Liver (tissue), 9 donors: ENCODE data around the gene KDM5A. TPM values are rescaled to one million over a fixed set of nuclear protein-coding genes. Genes with fewer than 3 reads are reported as not detected.

Source experiments
- DNase-seq: peaks from one replicate; pipeline ENCODE4 v3.0.0-alpha.2; 2017; ENCODE audit warnings: low spot score
- H3K27ac ChIP-seq, 2 donors: one replicate each; pipeline ENCODE4 v1.7.0; 2013; ENCODE audit warnings: inconsistent platforms in 2 of 2, low read length in 2 of 2, control low read depth in 1 of 2, low read depth in 1 of 2, mild to moderate bottlenecking in 1 of 2
- H3K27me3 ChIP-seq, 4 donors: one replicate each; pipeline versions ENCODE4 v1.6.1 to v1.7.0; 2013; ENCODE audit warnings: low read length in 3 of 4, inconsistent platforms in 1 of 4, mild to moderate bottlenecking in 1 of 4, moderate library complexity in 1 of 4; ENCODE audit not compliant: control insufficient read depth in 4 of 4, insufficient read depth in 4 of 4
- H3K36me3 ChIP-seq, 4 donors: one replicate each; pipeline versions ENCODE4 v1.6.1 to v1.7.0; 2013; ENCODE audit warnings: low read length in 3 of 4, mild to moderate bottlenecking in 3 of 4, low read depth in 1 of 4, moderate library complexity in 1 of 4; ENCODE audit not compliant: control insufficient read depth in 4 of 4, insufficient read depth in 3 of 4
- H3K4me1 ChIP-seq, 4 donors: one replicate each; pipeline versions ENCODE4 v1.6.1 to v1.7.0; 2013; ENCODE audit warnings: low read length in 3 of 4, mild to moderate bottlenecking in 3 of 4, moderate library complexity in 1 of 4; ENCODE audit not compliant: control insufficient read depth in 4 of 4, insufficient read depth in 4 of 4
- H3K4me3 ChIP-seq, 3 donors: one replicate each; pipeline versions ENCODE4 v1.6.1 to v1.7.0; 2013; ENCODE audit warnings: low read length in 3 of 3, control low read depth in 1 of 3, low read depth in 1 of 3, mild to moderate bottlenecking in 1 of 3
- H3K9ac ChIP-seq, 2 donors: one replicate each; pipeline ENCODE4 v1.7.0; 2013; ENCODE audit warnings: low read length in 2 of 2, mild to moderate bottlenecking in 2 of 2, moderate library complexity in 2 of 2, control low read depth in 1 of 2, low read depth in 1 of 2
- H3K9me3 ChIP-seq, 4 donors: one replicate each; pipeline versions ENCODE4 v1.6.1 to v1.7.0; 2013; ENCODE audit warnings: low read length in 3 of 4; ENCODE audit not compliant: control insufficient read depth in 4 of 4
- EGR1 ChIP-seq, 2 donors: IDR thresholded peaks; 2 replicates each; pipeline ENCODE4 v1.6.1; 2016 to 2018; ENCODE audit warnings: antibody characterized with exemption in 2 of 2, low read depth in 2 of 2
- FOXA1 ChIP-seq: IDR thresholded peaks from 2 replicates; pipeline ENCODE4 v1.6.1; 2016; ENCODE audit warnings: antibody characterized with exemption
- FOXA2 ChIP-seq: IDR thresholded peaks from 2 replicates; pipeline ENCODE4 v1.6.1; 2016; ENCODE audit warnings: antibody characterized with exemption
- GABPA ChIP-seq, 2 donors: IDR thresholded peaks in 1 of 2; conservative IDR thresholded peaks in 1 of 2; 2 replicates each; pipeline ENCODE4 v1.6.1; 2016; ENCODE audit warnings: antibody characterized with exemption in 2 of 2, mild to moderate bottlenecking in 1 of 2, moderate library complexity in 1 of 2
- HNF4A ChIP-seq, 2 donors: conservative IDR thresholded peaks; 2 replicates each; pipeline ENCODE4 v1.6.1; 2016; ENCODE audit warnings: antibody characterized with exemption in 2 of 2, mild to moderate bottlenecking in 2 of 2
- JUND ChIP-seq, 2 donors: IDR thresholded peaks; 2 replicates each; pipeline ENCODE4 v1.6.1; 2016; ENCODE audit warnings: antibody characterized with exemption in 2 of 2
- NR2F2 ChIP-seq: IDR thresholded peaks from 2 replicates; pipeline ENCODE4 v1.6.1; 2016; ENCODE audit warnings: antibody characterized with exemption
- RAD21 ChIP-seq, 2 donors: IDR thresholded peaks; 2 replicates each; pipeline ENCODE4 v1.6.1; 2016; ENCODE audit warnings: antibody characterized with exemption in 2 of 2, mild to moderate bottlenecking in 2 of 2
- RXRA ChIP-seq, 2 donors: IDR thresholded peaks; 2 replicates each; pipeline ENCODE4 v1.6.1; 2017 to 2018; ENCODE audit warnings: antibody characterized with exemption in 2 of 2, mild to moderate bottlenecking in 1 of 2
- WGBS: extraction: QIAGEN DNeasy Blood & Tissue Kit; methylation state at CpG from one replicate; pipeline ENCODE4 v1.1.7; 2013; 5-methylcytosine and 5-hydroxymethylcytosine counted together
- polyA plus RNA-seq, 2 donors: library from polyadenylated mRNA; stranded (reverse) in 1 of 2; unstranded in 1 of 2; fragments of 200-250 nt in 1 of 2; fragments of >200 nt in 1 of 2; fragmentation: Nextera tagmentation in 1 of 2; extraction: Ambion mirVana in 1 of 2; gene quantifications; one replicate each; pipeline versions ENCODE4 v1.2.1 to v1.2.3, GENCODE V29; 2013 to 2015
- total RNA-seq, 2 donors: library from RNA; depleted of rRNA; stranded (reverse); fragments of >200 nt; gene quantifications; one replicate each; pipeline ENCODE4 v1.2.3, GENCODE V29; 2014
- TF ChIP-seq, protein P1 (sequence below): IDR thresholded peaks from 2 replicates; pipeline ENCODE4 v1.6.1; 2016; ENCODE audit warnings: antibody characterized with exemption
- TF ChIP-seq, protein P2 (sequence below): IDR thresholded peaks from 2 replicates; pipeline ENCODE4 v1.6.1; 2016; ENCODE audit warnings: antibody characterized with exemption
- TF ChIP-seq, protein P3 (sequence below): IDR thresholded peaks from 2 replicates; pipeline ENCODE4 v1.6.1; 2016; ENCODE audit warnings: antibody characterized with exemption, mild to moderate bottlenecking
- TF ChIP-seq, protein P4 (sequence below): fragments of 150-350 bp; IDR thresholded peaks from 2 replicates; pipeline ENCODE4 v1.5.1; 2017; ENCODE audit warnings: improper control_type of control experiment, low read depth, low read length; ENCODE audit not compliant: missing input control
- donor health status: healthy.
- donor health status: healthy.
- donor health status: healthy.
- donor health status: healthy.
- donor health status: healthy.

The KDM5A gene
- total and polyA plus RNA-seq, 4 donors = 7.2 to 33.7 (median 23.6) TPM

DNA sequence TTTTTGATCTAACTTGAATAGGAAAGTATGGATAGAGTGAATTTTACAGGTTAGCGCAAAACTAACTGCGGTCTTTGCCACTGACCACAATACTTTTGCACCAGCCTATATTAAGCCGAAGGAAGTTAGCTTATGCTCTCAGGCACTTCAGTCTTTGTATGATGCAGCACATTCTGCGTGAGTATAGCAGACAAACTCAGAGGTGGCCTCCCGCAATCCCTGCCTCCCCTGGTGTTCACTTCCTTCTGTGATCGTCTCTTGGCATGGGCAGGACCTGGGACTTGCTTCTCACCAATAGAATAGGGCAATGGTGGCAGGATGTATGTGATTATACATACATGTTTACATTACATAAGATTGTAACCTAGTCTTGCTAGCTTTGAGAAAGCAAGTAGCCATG, 116.2 kb downstream of the KDM5A start:
- 96% methylated on average over 6 of the region's 6 CpGs for WGBS
- peaks cover 0 to 11% (median 2%) of the 10 kb centered on the region in 4 donors for H3K4me1 ChIP-seq
- no peaks in the 10 kb centered on the region for H3K36me3 ChIP-seq
- no peak for TF ChIP-seq JUND (IDR thresholded peaks at IDR 0.05)
- no peak for TF ChIP-seq RAD21 (IDR thresholded peaks at IDR 0.05)
- TF ChIP-seq, protein P1, sequence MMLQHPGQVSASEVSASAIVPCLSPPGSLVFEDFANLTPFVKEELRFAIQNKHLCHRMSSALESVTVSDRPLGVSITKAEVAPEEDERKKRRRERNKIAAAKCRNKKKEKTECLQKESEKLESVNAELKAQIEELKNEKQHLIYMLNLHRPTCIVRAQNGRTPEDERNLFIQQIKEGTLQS = no peak
- no peak for TF ChIP-seq FOXA1
- TF ChIP-seq, protein P2, sequence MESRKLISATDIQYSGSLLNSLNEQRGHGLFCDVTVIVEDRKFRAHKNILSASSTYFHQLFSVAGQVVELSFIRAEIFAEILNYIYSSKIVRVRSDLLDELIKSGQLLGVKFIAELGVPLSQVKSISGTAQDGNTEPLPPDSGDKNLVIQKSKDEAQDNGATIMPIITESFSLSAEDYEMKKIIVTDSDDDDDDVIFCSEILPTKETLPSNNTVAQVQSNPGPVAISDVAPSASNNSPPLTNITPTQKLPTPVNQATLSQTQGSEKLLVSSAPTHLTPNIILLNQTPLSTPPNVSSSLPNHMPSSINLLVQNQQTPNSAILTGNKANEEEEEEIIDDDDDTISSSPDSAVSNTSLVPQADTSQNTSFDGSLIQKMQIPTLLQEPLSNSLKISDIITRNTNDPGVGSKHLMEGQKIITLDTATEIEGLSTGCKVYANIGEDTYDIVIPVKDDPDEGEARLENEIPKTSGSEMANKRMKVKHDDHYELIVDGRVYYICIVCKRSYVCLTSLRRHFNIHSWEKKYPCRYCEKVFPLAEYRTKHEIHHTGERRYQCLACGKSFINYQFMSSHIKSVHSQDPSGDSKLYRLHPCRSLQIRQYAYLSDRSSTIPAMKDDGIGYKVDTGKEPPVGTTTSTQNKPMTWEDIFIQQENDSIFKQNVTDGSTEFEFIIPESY = no peak
- TF ChIP-seq EGR1 (IDR thresholded peaks at IDR 0.05; ENCODE audit: low read depth in 2 of 2) = no peak
- TF ChIP-seq, protein P3, sequence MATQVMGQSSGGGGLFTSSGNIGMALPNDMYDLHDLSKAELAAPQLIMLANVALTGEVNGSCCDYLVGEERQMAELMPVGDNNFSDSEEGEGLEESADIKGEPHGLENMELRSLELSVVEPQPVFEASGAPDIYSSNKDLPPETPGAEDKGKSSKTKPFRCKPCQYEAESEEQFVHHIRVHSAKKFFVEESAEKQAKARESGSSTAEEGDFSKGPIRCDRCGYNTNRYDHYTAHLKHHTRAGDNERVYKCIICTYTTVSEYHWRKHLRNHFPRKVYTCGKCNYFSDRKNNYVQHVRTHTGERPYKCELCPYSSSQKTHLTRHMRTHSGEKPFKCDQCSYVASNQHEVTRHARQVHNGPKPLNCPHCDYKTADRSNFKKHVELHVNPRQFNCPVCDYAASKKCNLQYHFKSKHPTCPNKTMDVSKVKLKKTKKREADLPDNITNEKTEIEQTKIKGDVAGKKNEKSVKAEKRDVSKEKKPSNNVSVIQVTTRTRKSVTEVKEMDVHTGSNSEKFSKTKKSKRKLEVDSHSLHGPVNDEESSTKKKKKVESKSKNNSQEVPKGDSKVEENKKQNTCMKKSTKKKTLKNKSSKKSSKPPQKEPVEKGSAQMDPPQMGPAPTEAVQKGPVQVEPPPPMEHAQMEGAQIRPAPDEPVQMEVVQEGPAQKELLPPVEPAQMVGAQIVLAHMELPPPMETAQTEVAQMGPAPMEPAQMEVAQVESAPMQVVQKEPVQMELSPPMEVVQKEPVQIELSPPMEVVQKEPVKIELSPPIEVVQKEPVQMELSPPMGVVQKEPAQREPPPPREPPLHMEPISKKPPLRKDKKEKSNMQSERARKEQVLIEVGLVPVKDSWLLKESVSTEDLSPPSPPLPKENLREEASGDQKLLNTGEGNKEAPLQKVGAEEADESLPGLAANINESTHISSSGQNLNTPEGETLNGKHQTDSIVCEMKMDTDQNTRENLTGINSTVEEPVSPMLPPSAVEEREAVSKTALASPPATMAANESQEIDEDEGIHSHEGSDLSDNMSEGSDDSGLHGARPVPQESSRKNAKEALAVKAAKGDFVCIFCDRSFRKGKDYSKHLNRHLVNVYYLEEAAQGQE = no peak
- no peak overlapping the region for H3K4me3 ChIP-seq
- no peak for DNase-seq
- H3K9me3 ChIP-seq = no peaks in the 10 kb centered on the region
- no peaks in the 10 kb centered on the region for H3K27me3 ChIP-seq
- H3K27ac ChIP-seq = no peak overlapping the region
- H3K9ac ChIP-seq = no peak overlapping the region

DNA sequence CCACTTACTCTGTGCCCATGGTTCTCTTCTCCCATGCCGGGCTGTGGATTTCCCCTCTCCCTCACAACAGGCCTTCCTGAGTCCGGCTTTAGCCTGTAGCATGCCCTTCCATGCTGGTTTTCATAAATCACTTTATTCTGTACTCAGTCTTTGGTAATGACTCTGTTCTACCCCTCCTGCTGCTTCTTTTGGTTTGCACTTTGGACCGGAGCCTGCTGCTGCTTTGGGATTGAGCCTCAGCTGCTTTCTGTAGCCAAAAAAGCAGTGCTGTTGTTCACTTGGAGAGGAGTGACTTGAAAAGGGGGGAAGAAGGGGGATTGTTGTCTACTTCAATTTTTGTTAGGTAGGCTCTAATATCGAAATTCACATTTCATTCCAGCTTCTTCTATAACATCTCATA, 118.0 kb downstream of the KDM5A start:
- Histone ChIP-seq H3K4me1 (peaks cover 0 to 11% (median 2%) of the 10 kb centered on the region in 4 donors), H3K27ac (no peak overlapping the region), H3K27me3 (no peaks in the 10 kb centered on the region), H3K9ac (no peak overlapping the region), H3K36me3 (no peaks in the 10 kb centered on the region), H3K9me3 (no peaks in the 10 kb centered on the region), H3K4me3 (no peak overlapping the region)
- peak; percentile 31 to 43 for TF ChIP-seq HNF4A (conservative IDR thresholded peaks at IDR 0.05)
- TF ChIP-seq RXRA (IDR thresholded peaks at IDR 0.05) = no peak
- DNase-seq = no peak
- WGBS = 73% methylated on average over 4 of the region's 4 CpGs

DNA sequence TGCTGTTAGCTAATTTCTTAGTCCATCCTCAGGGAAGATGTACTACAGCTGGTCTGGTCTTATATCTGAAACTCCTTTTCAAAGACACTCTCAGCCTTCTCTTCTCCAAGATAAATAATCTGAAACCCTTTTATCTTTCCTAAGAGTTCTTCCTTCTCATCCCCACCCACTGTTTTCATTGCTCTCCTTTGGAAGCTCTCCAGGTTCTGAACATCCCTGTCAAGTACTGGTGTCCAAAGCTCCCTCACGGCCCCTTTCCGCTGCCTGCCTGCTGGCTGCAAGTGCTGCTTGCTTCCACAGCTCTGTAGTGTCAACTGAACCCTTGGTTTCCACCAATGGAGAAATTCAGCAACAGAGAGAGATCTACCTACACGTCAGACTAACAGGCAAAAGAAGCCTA, 119.9 kb downstream of the KDM5A start:
- Histone ChIP-seq H3K4me1 (peaks cover 0 to 11% (median 2%) of the 10 kb centered on the region in 4 donors), H3K9me3 (no peaks in the 10 kb centered on the region), H3K9ac (no peak overlapping the region), H3K4me3 (no peak overlapping the region), H3K27me3 (no peaks in the 10 kb centered on the region), H3K36me3 (no peaks in the 10 kb centered on the region), H3K27ac (no peak overlapping the region)
- WGBS = 38% methylated on average over 3 of the region's 3 CpGs
- no peak for DNase-seq
- no peak for TF ChIP-seq RXRA (IDR thresholded peaks at IDR 0.05)
- TF ChIP-seq NR2F2 = no peak
- no peak for TF ChIP-seq JUND (IDR thresholded peaks at IDR 0.05)
- TF ChIP-seq, protein P2 = no peak
- no peak for TF ChIP-seq GABPA (IDR thresholded peaks at IDR 0.05 in 1 of 2, conservative IDR thresholded peaks at IDR 0.05 in 1 of 2)
- TF ChIP-seq FOXA2 = no peak
- no peak for TF ChIP-seq HNF4A (conservative IDR thresholded peaks at IDR 0.05)
- no peak for TF ChIP-seq FOXA1
- TF ChIP-seq, protein P3 = no peak
- TF ChIP-seq, protein P4, sequence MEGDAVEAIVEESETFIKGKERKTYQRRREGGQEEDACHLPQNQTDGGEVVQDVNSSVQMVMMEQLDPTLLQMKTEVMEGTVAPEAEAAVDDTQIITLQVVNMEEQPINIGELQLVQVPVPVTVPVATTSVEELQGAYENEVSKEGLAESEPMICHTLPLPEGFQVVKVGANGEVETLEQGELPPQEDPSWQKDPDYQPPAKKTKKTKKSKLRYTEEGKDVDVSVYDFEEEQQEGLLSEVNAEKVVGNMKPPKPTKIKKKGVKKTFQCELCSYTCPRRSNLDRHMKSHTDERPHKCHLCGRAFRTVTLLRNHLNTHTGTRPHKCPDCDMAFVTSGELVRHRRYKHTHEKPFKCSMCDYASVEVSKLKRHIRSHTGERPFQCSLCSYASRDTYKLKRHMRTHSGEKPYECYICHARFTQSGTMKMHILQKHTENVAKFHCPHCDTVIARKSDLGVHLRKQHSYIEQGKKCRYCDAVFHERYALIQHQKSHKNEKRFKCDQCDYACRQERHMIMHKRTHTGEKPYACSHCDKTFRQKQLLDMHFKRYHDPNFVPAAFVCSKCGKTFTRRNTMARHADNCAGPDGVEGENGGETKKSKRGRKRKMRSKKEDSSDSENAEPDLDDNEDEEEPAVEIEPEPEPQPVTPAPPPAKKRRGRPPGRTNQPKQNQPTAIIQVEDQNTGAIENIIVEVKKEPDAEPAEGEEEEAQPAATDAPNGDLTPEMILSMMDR = no peak
